Fibroblast of skin of back (primary cell): ENCODE results near the gene PPM1G. TPM values are rescaled to one million over a fixed set of nuclear protein-coding genes. Genes with fewer than 3 reads are reported as not detected.
"Not testable (repeated sequence)": the region's sequence is repeated elsewhere in the genome, so short reads cannot be mapped to it uniquely, and the experiment has no call there.

Source experiments
- DNase-seq: peaks from one replicate; pipeline ENCODE4 v3.0.0-alpha.2; 2013
- polyA plus RNA-seq, 2 experiments: library from polyadenylated mRNA; unstranded; fragments of 120-200 nt; gene quantifications; one replicate each; pipeline ENCODE4 v1.2.1, GENCODE V29; 2013; ENCODE audit not compliant: insufficient read length in 2 of 2

PPM1G gene, protein sequence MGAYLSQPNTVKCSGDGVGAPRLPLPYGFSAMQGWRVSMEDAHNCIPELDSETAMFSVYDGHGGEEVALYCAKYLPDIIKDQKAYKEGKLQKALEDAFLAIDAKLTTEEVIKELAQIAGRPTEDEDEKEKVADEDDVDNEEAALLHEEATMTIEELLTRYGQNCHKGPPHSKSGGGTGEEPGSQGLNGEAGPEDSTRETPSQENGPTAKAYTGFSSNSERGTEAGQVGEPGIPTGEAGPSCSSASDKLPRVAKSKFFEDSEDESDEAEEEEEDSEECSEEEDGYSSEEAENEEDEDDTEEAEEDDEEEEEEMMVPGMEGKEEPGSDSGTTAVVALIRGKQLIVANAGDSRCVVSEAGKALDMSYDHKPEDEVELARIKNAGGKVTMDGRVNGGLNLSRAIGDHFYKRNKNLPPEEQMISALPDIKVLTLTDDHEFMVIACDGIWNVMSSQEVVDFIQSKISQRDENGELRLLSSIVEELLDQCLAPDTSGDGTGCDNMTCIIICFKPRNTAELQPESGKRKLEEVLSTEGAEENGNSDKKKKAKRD
- 99.1 TPM for polyA plus RNA-seq (2013, experiment 1 of 2; ENCODE audit: insufficient read length)
- 56.8 TPM for polyA plus RNA-seq (2013, experiment 2 of 2; ENCODE audit: insufficient read length)

DNA sequence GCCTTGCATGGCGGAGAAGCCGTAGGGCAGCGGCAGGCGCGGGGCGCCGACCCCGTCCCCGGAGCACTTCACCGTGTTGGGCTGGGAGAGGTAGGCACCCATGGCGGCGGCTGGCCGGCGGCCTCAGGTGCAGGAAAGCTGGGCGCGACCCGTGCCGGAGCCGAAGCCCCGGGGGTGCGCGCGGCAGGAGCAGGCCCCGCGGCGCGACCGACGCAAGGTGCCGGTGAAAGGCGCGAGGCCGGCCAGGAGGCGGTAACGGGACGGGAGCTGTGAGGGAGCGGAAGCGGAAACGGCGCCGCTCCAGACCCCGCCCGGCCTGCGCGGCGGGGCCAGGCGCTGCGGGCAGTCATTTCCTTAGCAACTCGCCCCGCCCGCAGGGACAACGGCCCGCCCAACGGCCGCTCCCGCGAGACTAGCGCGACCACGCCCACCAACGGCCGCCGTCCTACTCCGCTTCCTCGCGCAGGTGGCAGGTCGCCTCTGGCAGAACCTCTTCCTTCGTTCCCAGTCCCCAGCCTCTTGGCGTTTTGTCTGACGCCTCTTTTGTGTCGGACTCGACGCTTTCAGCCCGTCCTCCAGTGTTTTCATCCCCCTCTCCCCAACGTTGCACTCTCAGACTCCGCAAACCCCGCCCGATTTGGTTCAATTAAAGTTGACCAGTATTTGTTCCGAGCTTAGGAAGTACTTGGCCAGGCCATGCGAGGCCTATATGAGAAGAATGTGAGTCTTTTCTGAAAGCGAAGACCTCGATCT lies at the start of gene PPM1G:
PPM1G (minus strand) TSS at position 271 of the 753 bp plus-strand sequence; CDS start at position 102, 169 bp downstream.
- DNase-seq: peak; percentile 92

DNA sequence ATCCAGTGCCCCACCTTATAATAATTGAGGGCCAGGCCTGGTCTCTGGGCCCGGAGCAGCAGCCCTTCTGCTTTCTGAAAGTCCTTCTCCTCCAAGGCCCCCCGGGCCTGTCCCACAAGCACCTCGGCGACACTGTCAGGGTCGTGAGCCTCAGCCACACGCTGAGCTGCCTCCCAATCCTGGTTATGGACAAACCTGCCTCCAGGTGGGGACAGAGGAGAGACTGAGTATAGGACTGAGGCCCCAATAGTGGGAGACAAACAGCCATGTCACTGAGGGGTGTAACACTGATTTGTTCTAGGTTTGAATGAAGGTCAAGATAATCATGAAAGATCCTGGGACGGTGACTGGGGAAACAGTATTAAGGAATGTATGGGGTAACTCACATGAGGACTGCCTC lies 44.6 kb upstream of the PPM1G start:
- DNase-seq: no peak

DNA sequence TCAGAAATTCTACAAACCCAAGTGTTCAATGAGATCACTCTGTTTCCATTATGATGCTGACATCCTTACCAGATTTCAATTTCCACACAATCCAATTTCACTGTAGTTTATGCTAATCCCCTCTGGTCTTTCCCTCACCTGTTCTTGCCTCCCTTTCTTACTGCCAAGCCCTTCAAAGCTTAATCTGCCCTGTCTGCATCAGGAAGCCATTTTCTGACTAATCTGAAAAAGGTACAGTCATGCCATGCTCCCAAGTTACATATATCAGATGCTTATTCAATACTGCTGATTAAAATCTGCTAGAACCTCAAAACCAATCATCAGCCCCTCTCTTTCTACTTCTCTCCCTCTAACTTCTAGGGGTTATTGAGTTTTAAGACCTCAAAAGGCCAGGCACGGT lies 41.7 kb upstream of the PPM1G start:
- no peak for DNase-seq

DNA sequence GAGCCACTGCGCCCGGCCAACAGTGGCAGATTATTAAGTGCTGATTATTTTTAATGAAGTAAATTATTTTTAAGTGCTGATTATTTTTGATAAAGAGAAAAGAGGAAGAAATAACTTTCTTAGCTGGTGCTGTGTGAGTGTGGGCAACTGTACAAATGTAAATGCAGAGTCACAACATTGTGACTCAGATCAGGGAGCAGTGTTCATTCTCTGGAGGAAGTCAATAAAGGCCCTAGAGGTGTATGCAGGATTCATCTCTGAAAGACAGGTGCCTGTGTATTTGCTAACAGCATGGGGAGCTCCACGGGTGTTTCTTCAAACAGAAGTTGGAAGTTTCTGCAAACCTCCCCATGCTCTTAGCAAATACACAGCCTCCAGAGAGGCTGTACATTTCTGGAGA lies 39.0 kb upstream of the PPM1G start:
- no peak for DNase-seq

DNA sequence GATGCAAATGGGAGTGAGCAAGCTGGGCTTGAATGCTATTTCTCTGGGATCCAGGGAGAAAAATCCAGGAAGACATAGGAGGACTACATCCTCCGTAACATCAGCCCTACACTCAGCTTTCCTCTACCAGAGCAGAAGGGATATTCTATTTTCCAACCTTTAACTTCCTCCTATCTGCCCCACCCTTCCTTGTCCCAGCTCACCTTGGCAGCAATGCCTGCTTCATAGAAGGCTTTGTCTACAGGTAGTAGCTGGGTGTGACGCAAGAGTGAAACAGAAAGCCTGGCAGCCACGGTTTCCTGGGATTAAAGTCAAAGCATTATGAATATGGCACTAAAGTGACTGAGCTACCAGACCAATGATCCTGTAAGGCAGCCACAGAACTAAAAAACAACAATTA lies 36.7 kb upstream of the PPM1G start:
- no peak for DNase-seq

DNA sequence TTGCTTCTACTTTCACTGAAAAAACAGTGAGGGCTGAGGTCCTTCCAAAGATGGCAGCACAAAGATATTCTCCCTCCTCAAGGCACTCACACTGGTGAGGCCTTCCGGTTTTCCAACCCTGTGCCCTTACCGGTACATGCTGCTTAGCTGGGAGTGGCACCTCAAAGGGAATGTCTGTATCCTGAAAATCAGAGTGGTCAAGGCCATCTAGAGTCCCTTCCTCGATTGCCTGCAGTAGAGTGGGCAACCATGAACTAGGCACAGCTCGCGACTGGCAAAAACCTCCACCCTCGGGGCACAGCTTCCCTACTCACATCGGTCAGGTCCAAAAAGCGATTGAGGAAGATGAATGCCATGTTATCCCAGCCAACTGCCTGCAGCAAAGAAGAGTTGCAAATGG lies 36.2 kb upstream of the PPM1G start:
- DNase-seq: no peak

DNA sequence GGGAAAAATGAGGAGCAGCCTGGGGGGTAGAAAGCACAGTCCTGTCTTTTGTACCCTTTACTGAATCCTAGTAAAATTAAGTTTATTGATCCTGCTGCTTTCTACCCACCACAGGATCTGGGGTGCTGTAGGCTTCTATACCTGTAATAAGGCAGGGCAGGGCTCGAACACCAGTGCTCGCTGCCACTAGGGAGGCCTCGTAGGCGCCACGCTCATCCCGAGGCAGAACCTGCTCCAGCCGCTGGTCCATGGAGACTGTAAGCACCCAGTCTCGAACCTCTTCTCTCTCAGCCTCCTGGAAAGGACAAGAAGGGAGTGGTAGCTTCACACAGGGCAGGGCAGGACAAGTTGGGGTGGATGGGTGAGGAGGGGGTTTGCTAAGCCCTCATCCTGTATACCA lies 35.8 kb upstream of the PPM1G start:
- no peak for DNase-seq

DNA sequence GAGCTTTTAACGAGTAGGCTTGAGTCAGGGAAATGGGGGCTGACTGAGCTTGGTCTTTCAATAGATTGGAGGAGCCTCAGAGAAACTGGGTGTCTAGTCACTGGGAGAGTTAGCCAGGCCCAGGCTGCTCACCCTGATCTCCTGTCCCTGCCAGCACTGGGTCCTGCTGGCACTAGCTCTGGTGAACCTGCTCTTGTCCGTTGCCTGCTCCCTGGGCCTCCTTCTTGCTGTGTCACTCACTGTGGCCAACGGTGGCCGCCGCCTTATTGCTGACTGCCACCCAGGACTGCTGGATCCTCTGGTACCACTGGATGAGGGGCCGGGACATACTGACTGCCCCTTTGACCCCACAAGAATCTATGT lies 33.5 kb upstream of the PPM1G start:
- no peak for DNase-seq

DNA sequence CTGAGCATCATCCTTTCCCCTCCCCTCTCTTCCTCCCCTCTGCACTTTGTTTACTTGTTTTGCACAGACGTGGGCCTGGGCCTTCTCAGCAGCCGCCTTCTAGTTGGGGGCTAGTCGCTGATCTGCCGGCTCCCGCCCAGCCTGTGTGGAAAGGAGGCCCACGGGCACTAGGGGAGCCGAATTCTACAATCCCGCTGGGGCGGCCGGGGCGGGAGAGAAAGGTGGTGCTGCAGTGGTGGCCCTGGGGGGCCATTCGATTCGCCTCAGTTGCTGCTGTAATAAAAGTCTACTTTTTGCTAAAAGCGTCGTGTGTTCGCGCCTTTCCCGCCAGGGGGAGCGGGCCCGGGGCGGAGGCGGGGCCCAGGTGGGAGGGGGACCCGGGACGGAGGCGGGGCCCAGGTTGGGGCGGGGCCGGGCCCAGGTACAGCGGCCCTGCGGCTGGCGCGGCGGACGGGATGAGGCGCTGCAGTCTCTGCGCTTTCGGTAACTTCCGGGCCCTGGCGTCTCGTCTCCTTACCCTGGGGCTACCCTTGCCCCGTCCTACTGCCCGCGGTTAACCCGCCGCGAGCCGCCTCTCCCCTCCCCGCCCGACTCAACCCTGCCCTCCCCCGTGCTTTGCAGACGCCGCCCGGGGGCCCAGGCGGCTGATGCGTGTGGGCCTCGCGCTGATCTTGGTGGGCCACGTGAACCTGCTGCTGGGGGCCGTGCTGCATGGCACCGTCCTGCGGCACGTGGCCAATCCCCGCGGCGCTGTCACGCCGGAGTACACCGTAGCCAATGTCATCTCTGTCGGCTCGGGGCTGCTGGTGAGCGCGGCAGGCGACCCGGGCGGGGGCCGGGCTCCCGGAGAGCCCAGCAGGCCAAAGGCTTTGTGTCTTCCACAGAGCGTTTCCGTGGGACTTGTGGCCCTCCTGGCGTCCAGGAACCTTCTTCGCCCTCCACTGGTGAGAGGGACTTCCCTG lies 32.8 kb upstream of the PPM1G start, which contains the start of gene KRTCAP3:
KRTCAP3 (plus strand) TSS at position 424 of the 962 bp plus-strand sequence; CDS start at position 456, 32 bp downstream.
- DNase-seq: no peak

DNA sequence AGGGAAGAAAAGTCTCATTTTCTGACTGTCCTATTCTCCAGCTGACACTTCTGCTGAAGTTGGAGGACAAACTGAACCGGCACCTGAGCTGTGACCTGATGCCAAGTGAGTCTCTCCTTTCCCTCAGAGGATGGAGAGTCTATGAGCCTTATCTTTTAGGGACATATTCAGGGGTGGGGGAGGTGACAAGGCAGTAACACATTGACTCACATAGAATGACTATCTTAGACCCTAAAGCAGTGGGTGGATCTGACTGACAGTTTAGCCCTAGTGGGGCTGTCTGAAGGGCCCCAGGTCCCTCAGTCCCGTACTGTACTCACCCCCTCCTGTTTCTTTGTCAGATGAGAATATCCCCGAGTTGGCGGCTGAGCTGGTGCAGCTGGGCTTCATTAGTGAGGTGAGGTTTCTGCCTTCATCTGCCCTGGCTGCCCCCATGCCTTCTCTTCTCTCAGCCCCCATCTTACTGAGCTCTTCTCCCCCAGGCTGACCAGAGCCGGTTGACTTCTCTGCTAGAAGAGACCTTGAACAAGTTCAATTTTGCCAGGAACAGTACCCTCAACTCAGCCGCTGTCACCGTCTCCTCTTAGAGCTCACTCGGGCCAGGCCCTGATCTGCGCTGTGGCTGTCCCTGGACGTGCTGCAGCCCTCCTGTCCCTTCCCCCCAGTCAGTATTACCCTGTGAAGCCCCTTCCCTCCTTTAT lies 32.0 kb upstream of the PPM1G start:
- no peak for DNase-seq

DNA sequence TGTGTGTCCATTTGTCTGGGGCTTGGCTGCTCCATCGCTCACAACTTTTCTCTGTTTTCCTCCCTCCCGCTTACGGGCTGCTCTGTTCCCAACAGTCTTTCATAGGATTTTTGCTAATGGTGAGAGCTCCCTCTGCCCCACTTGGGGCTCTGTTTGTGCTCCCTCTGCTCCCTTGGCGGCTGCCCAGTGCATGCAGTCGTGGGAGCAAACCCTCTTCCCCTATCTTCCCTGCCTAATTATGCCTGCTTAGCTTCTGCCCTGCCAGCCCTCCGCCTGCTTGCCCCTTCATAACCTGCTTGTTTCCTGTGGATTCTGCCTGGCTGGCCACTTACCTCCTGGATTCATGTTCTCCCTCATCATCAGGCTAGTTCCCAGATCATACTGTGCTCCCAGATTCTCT lies 26.2 kb upstream of the PPM1G start:
- DNase-seq: no peak

DNA sequence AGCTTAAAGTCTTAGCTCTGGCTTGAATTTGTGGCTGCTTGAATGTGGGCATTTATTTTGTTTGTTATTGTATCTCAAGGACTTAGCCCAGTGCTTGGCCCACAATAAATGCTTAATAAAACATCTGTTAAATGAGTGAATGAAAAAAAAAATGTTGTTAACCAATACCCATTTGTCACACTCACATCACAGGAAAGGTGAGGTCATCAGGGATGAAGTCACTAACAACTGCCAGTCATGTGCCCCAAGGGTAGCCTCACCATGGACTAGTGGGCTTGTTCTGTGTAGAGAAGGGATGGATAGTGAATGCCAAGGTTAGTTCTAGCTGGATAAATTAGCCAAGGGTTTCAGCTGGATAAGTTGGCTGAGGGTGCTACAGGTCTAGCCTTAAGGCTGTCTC lies 22.0 kb upstream of the PPM1G start:
- peak; percentile 54 for DNase-seq

DNA sequence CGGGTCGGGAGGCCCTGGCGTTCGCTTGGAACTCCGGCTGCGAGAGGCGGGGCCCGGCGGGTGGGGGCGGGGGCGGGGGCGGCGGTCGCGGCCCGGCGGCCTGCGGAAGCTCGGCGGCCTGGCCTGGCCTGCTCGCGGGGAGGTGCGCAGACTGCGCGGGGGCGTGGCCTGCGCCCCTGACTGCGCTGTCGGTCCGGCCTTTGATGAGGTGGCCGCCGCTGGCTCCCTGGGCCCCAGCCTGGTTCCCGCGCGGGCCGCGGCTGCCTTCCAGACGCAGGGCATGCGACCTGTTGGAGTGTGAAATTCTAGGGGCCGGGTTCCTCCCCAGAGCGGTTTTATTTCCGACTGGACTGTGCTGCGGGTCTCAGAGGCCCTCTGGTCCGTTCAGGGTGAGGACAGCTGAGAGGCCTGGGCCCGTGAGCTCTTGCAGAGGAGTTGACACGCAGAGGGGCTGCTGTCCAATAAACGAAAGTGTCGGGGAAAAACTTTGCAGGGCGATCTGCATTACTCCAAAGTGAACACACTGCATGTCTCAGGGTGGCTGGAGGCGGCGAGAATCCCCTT lies 19.7 kb upstream of the PPM1G start:
- peak; percentile 85 for DNase-seq

DNA sequence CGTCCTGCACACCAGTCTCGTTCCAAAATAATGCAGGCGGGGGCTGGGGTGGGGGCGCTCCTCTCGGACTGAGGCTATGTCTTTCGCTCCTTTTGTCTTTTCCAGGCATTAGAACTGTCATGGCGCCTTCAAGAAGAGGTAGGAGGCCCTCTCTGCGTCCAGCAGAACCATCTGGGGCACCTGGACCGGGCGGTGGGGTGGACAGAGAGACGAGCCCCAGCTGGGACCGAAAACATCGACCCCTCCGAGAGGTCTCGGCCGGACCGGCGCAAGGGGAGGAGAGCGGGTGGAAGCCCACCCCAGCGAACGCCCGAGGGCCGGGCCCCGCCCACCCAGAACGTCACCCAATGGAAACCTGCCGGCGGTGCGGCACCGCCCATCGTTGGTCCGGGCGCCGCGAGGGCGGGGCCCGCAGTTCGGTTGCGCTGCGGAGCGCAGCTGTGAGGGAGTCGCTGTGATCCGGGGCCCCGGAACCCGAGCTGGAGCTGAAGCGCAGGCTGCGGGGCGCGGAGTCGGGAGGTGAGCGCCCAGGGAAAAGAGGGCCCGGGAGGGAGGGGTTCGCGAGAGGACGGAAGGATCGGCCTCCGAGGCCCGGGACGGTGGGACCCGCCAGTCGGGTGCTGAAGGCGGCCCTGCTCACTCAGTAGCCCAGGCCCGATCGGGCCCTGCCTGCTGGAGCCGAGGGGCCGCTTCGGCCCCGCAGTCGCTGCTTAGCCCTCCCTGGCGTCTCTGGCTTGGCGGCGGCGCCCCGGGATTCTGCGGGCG lies 19.0 kb upstream of the PPM1G start, which contains the start of gene NRBP1:
NRBP1 (plus strand) TSS at position 419 of the 765 bp plus-strand sequence. CDS start 4,643 bp downstream, outside the sequence.
- DNase-seq: peak; percentile 89

DNA sequence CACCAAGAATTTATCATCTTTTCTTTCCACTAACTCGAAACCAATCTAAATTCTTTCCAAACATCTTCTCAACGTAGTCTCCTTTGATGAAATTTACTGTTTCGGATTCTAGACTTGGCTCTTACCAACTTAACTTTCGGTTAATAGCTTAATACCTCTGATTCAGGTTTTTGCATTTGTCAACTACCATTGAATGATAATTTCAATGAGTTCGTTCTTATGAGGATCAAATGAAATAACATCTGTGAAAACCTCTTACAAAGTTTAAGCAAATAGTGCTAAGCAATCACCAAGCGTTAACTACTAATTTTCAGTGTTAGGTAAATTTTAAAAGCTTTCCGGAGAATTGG lies 18.4 kb upstream of the PPM1G start:
- no peak for DNase-seq

DNA sequence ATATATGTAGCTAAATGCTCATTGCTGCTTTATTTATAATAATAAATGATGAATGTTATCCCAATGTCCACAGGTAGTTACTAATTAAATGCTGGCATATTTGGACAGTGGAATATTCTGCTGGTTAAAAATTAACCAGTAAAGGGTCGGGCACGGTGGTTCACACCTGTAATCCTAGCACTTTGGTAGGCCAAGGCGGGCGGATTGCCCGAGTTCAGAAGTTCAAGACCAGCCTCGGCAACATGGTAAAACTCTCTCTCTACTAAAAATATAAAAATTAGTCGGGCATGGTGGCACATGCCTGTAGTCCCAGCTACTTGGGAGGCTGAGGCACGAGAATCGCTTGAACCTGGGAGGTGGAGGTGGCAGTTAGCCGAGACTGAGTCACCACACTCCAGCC lies 15.6 kb upstream of the PPM1G start:
- not testable (repeated sequence) for DNase-seq

DNA sequence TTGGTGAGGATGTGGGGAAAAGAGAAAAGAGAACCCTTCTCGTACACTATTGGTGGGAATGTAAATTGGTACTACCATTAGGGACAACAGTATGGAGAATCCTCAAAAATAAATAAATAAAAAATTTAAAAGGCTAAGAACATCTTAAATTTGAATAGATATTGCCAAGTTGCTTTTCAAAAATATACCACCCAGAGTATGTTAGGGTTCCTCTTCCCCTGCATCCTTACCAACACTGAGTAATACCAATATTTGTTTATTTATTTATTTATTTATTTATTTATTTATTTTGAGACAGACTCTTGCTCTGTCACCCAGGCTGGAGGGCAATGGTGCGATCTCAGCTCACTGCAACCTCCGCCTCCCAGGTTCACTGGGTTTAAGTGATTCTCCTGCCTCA lies 13.6 kb upstream of the PPM1G start:
- DNase-seq: no peak

DNA sequence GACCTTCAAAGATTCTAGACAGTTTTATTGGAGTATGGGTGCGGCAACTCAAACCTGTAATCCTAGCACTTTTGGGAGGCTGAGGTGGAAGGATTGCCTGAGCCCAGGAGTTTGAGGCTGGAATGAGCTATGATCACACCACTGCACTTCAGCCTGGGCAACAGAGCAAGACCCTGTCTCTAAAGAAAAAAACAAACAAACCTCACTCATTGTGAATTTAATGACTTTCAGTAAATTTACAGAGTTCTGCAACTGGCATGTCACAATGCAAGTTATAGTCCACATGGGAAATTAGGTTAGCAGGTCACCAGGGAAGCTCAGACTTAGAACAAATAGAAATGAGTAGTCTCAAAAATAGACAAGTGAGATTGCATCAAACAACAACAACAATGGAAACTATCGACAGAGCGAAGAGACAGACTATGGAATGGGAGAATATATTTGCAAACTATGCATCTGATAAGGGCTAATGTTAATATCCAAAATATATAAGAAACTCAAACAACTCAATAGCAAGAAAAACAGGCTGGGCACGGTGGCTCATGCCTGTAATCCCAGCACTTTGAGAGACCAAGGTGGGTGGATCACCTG lies 12.4 kb upstream of the PPM1G start:
- no peak for DNase-seq

DNA sequence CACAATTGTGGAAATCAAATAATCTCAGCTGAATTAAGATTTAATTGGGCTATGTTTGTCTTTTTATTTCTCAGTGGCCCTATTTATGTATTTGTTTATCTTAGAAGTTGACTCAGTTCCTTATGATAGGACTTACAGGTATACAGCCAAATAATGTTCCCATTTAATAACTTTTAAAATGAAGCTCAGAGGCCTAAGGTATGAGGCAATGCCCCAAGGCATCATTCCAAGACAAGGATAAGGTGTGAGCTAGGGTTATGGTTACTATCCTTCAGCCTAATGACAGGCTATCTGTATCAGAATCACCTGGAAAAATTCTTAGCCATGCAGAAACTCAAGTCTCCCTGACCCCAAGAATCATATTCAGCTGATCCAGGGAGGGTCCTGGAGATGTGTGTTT lies 11.6 kb upstream of the PPM1G start:
- DNase-seq: no peak

DNA sequence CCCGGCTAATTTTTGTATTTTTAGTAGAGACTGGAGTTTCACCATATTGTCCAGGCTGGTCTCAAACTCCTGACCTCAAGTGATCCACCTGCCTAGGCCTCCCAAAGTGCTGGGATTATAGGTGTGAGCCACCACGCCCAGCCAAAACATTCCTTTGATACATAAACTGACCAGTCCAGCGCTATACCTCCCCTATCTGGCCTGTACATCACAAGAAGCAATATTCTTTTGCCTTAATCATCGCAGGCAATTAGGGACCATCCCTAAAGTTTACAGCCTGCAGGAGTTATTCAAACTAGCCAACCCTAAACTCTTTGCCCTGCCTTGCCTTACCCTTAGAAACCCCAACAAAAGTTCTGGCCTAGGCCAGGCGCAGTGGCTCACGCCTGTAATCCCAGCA lies 6.8 kb upstream of the PPM1G start:
- DNase-seq: no peak
